ENCODE data around the gene CSRP2. TPM values are rescaled to one million over a fixed set of nuclear protein-coding genes. Genes with fewer than 3 reads are reported as not detected.

The CSRP2 gene
- total RNA-seq, 1 experiment from 2014 or later, result 46.6 TPM

- H3K4me1 ChIP-seq (ENCODE audit: insufficient read depth, low read length, poor library complexity, severe bottlenecking), result peaks cover 16% of the 10 kb centered on the region
- H3K4me3 ChIP-seq (ENCODE audit: low read depth, low read length, poor library complexity, severe bottlenecking), result no peak overlapping the region
- intact Hi-C loops (cut with micrococcal nuclease; ENCODE audit: unreplicated experiment), result no loop called here
- DNase-seq (ENCODE audit: low spot score), result no peak
- POLR2A ChIA-PET (ENCODE audit: low non-redundant PET), result no interaction called here
- no peaks in the 10 kb centered on the region for H3K27me3 ChIP-seq (replicated peaks; ENCODE audit: insufficient read depth, low read depth, low read length, poor library complexity)
- no peak for TF ChIP-seq EZH2 (IDR thresholded peaks at IDR 0.05; ENCODE audit: borderline replicate concordance, low read depth, low read length, poor library complexity, severe bottlenecking)
- no peak for TF ChIP-seq CTCF (conservative IDR thresholded peaks at IDR 0.05; ENCODE audit: low read depth, low read length)
- H3K36me3 ChIP-seq (ENCODE audit: insufficient read depth, low read length, poor library complexity, severe bottlenecking), result no peaks in the 10 kb centered on the region
- H3K9me3 ChIP-seq (ENCODE audit: low read depth, low read length, poor library complexity, severe bottlenecking), result no peaks in the 10 kb centered on the region
- H3K27ac ChIP-seq (ENCODE audit: low read depth, low read length, poor library complexity, severe bottlenecking), result no peak overlapping the region
- no TSS peak for BruUV-seq (replicated peaks)
- CTCF ChIA-PET, result no interaction called here
Observed at GRCh38 chr12:76908303-76909017, 29.6 kb upstream of the CSRP2 start.

- BruUV-seq (replicated peaks), result no TSS peak
- intact Hi-C loops (cut with micrococcal nuclease; ENCODE audit: unreplicated experiment), result no loop called here
- no peaks in the 10 kb centered on the region for H3K36me3 ChIP-seq (ENCODE audit: insufficient read depth, low read length, poor library complexity, severe bottlenecking)
Observed at GRCh38 chr12:76901628-76902380, 23.0 kb upstream of the CSRP2 start.

GRCh38 chr12:76899522-76899921 lies 20.7 kb upstream of the CSRP2 start:
- intact Hi-C loops (cut with micrococcal nuclease; ENCODE audit: unreplicated experiment), result no loop called here
- Histone ChIP-seq H3K27me3 (replicated peaks; ENCODE audit: insufficient read depth, low read depth, low read length, poor library complexity) (no peaks in the 10 kb centered on the region), H3K9me3 (ENCODE audit: low read depth, low read length, poor library complexity, severe bottlenecking) (peaks cover under 1% of the 10 kb centered on the region), H3K4me3 (ENCODE audit: low read depth, low read length, poor library complexity, severe bottlenecking) (no peak overlapping the region), H3K36me3 (ENCODE audit: insufficient read depth, low read length, poor library complexity, severe bottlenecking) (no peaks in the 10 kb centered on the region), H3K27ac (ENCODE audit: low read depth, low read length, poor library complexity, severe bottlenecking) (no peak overlapping the region), H3K4me1 (ENCODE audit: insufficient read depth, low read length, poor library complexity, severe bottlenecking) (peaks cover 26% of the 10 kb centered on the region)
- TF ChIP-seq CTCF (conservative IDR thresholded peaks at IDR 0.05; ENCODE audit: low read depth, low read length) (no peak), EZH2 (IDR thresholded peaks at IDR 0.05; ENCODE audit: borderline replicate concordance, low read depth, low read length, poor library complexity, severe bottlenecking) (no peak)
- ChIA-PET CTCF (no interaction called here), POLR2A (ENCODE audit: low non-redundant PET) (no interaction called here)
- no TSS peak for BruUV-seq (replicated peaks)
- DNase-seq (ENCODE audit: low spot score), result no peak

More at GRCh38 chr12:76901628-76902380, 23.0 kb upstream of the CSRP2 start:
- TF ChIP-seq EZH2 (IDR thresholded peaks at IDR 0.05; ENCODE audit: borderline replicate concordance, low read depth, low read length, poor library complexity, severe bottlenecking) (no peak), CTCF (conservative IDR thresholded peaks at IDR 0.05; ENCODE audit: low read depth, low read length) (no peak)
- no peak overlapping the region for H3K4me3 ChIP-seq (ENCODE audit: low read depth, low read length, poor library complexity, severe bottlenecking)
- H3K27me3 ChIP-seq (replicated peaks; ENCODE audit: insufficient read depth, low read depth, low read length, poor library complexity), result no peaks in the 10 kb centered on the region
- peak overlapping the region; percentile 72 for H3K27ac ChIP-seq (ENCODE audit: low read depth, low read length, poor library complexity, severe bottlenecking)
- peaks cover 26% of the 10 kb centered on the region for H3K4me1 ChIP-seq (ENCODE audit: insufficient read depth, low read length, poor library complexity, severe bottlenecking)
- ChIA-PET CTCF (interaction anchor here (0.7 kb wide), 1 partner anchor 18 kb away, joined by 12 read pairs; no protein-coding TSS in a partner anchor), POLR2A (ENCODE audit: low non-redundant PET) (no interaction called here)
- DNase-seq (ENCODE audit: low spot score), result peak; percentile 67
- H3K9me3 ChIP-seq (ENCODE audit: low read depth, low read length, poor library complexity, severe bottlenecking), result no peaks in the 10 kb centered on the region

All from A673 (cell line).